Measurements from ENCODE around the gene NCOA1.

The NCOA1 gene

DNA sequence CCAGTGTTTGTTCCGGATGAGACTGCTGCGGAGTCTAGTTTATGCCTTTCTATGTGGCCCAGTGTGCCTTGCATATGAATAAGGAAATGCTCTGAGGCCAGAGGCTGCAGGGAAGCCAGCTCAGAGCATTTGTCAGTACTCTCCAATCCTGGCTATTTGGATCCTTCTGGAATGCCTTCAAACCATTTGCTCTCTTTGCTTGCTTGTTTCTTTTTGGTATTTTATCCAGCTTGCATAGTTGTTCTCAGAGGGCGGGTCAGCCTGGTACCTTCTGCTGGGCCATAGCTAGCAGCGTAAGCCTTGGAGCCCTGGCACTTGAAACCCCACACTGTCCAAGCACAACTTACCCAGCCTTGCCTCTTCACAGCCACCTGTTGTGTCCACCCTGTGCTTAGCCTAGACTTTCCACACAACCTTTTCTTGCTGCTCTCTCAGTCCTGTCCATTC, 322.7 kb downstream of the NCOA1 start:
- no peak for FAIRE-seq
- TF ChIP-seq, protein P1, sequence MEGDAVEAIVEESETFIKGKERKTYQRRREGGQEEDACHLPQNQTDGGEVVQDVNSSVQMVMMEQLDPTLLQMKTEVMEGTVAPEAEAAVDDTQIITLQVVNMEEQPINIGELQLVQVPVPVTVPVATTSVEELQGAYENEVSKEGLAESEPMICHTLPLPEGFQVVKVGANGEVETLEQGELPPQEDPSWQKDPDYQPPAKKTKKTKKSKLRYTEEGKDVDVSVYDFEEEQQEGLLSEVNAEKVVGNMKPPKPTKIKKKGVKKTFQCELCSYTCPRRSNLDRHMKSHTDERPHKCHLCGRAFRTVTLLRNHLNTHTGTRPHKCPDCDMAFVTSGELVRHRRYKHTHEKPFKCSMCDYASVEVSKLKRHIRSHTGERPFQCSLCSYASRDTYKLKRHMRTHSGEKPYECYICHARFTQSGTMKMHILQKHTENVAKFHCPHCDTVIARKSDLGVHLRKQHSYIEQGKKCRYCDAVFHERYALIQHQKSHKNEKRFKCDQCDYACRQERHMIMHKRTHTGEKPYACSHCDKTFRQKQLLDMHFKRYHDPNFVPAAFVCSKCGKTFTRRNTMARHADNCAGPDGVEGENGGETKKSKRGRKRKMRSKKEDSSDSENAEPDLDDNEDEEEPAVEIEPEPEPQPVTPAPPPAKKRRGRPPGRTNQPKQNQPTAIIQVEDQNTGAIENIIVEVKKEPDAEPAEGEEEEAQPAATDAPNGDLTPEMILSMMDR (IDR thresholded peaks at IDR 0.05; ENCODE audit: insufficient read depth, missing control alignments): no peak
- no peak for DNase-seq (ENCODE audit: insufficient read length, low spot score)

DNA sequence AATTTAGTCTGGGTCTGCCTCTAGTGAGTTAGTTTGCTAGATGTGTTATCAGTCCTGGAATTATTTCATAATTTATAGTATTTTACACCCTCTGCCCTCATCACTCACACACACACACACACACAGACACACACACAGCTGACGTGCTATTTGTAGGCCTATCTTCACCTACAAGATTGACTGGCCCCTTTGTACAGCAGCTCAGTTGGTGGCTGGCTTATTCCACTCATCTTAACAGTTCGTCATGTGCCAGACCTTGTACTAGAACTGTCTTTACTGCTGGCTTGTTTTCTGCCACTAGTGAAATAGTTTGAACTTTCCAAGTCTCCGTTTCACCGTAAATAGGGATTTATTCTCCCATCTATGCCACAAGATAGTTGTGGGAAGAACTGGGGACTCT, 323.5 kb downstream of the NCOA1 start:
- no peak for FAIRE-seq
- TF ChIP-seq, protein P1 (IDR thresholded peaks at IDR 0.05; ENCODE audit: insufficient read depth, missing control alignments): no peak
- DNase-seq (ENCODE audit: insufficient read length, low spot score): no peak

DNA sequence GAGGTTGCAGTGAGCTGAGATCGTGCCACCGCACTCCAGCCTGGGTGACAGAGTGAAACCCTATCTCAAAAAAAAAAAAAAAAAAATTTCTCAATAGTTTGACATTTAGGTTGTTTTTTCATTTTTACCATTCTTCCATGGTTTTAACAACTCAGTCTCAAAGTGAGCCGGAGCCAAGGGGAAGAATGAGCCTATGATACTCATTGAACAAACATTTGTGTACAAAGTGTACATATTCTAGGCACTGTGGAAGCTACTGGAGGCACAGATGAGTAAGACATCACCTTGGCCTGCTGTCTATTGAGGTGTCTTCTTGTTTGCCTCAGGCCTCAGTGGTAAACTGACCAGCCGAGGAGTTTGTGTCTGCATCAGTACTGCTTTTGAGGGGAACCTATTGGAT, 324.1 kb downstream of the NCOA1 start:
- DNase-seq (ENCODE audit: insufficient read length, low spot score) (no peak), FAIRE-seq (no peak)
- TF ChIP-seq, protein P1 (IDR thresholded peaks at IDR 0.05; ENCODE audit: insufficient read depth, missing control alignments): no peak

DNA sequence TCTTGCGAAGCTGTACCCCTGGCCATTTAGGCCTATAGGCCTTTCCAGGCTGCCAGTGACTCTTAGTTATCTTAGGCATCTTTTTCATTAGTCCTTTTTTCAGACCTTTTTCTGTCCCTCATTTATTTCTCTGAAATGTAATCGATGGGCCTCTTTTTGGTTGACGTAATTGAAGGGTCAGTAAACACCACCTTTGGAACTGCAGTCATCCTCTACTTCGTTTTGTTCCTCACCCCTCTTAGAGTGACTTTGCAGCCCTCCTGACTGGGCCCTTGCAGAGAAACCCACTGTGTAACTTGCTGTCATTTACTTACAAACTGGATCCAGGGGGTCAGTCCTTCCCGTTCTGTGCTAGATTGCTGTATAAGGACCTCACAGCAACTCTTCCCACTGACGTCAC, 325.4 kb downstream of the NCOA1 start:
- DNase-seq (ENCODE audit: insufficient read length, low spot score) (no peak), FAIRE-seq (no peak)
- TF ChIP-seq, protein P1 (IDR thresholded peaks at IDR 0.05; ENCODE audit: insufficient read depth, missing control alignments): no peak

DNA sequence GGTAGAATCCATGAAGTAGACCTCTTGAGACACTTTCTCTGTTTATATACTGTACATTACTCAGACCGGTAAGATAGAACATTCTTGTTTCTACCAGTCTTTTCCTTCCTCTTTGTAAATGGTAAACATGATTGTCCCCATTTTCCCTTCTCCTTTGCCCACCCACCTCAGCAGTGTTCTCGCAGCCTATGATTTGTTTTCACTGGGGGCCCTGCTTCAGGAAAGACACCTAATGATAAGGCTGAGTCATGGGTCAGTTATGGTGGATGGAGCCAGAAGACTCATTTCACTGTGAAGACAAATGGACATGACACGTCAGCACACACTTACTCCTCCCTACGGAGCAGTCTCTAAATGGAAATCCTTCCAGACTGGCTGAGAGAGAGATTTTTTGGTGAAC, 325.8 kb downstream of the NCOA1 start:
- TF ChIP-seq, protein P1 (IDR thresholded peaks at IDR 0.05; ENCODE audit: insufficient read depth, missing control alignments): no peak
- no peak for FAIRE-seq
- DNase-seq (ENCODE audit: insufficient read length, low spot score): peak; percentile 5

DNA sequence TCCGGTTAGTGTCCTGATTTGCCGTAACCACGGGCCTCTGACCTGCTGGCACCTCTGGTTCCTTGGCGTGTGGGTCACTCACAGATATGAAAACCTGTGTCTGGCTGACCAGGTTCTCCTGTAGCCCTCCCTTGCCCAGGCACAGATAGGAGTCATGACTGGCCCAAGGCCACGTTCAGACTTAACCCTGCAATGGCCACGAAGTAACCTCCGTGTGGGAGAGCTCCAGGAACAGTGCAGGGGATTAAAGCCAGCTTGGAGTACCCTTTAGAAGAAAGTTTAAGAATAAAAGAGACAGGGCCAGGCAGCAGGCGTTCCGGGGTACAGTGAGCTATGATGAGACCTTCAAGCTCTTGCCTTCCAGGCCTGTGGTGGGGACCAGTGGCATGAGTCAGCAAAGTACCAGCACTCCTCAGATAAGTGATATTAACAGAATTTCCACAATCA, 327.7 kb downstream of the NCOA1 start:
- DNase-seq (ENCODE audit: insufficient read length, low spot score) (peak; percentile 6), FAIRE-seq (no peak)
- TF ChIP-seq, protein P1 (IDR thresholded peaks at IDR 0.05; ENCODE audit: insufficient read depth, missing control alignments): no peak

DNA sequence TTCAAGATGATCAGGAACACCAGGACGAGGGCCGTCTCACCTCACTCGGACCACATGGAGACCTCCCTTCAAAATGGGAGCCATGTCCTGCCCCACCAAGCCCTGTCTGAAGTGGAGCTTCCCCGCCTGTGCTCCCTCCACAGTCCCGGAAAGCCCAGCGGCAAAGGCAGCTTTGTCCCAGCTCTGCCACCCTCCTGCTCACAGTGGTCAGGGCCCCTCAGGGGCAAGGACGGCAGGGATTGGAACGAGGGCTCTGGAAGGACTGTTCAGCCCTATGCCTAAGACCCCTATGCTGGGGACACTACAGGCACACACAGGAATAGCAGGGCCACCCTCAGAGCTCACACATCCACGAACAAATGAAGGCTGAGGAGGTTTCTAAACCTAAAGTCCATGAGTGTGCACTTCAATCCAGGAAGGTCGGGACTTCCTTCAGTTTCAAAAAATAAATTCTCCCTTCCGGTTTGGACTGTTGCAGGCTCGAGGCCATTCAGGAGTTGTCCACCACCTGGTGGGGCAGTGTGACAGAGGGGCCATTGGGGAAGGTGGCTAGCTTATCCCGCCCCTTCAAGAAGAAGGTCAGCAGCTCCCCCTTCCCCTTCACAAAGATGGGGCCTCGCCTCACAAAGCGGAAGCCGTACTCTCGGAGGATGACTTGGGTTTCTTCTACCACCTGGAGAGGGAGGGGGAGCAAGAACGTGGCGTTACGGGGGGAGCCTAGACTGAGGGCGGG, 328.6 kb downstream of the NCOA1 start:
- FAIRE-seq: no peak
- TF ChIP-seq, protein P1 (IDR thresholded peaks at IDR 0.05; ENCODE audit: insufficient read depth, missing control alignments): no peak

More for the DNA sequence above, 328.6 kb downstream of the NCOA1 start:
- DNase-seq (ENCODE audit: insufficient read length, low spot score): no peak

All from D721Med (cell line).